Hematopoietic multipotent progenitor cell (in vitro differentiated cells): ENCODE results near the gene RBMX2. TPM values are rescaled to one million over a fixed set of nuclear protein-coding genes. Genes with fewer than 3 reads are reported as not detected.

ENCODE experiments used
- DNase-seq, 3 donors: peaks; one replicate each; pipeline ENCODE4 v3.0.0-alpha.2; 2011 to 2015; ENCODE audit warnings: low read depth in 2 of 3, low spot score in 2 of 3
- total RNA-seq: library from RNA; depleted of rRNA; stranded (reverse); fragments of >200 nt; gene quantifications from one replicate; pipeline ENCODE4 v1.2.3, GENCODE V29; 2012

The RBMX2 gene
- total RNA-seq, 1 donor, result 7.3 TPM

DNA sequence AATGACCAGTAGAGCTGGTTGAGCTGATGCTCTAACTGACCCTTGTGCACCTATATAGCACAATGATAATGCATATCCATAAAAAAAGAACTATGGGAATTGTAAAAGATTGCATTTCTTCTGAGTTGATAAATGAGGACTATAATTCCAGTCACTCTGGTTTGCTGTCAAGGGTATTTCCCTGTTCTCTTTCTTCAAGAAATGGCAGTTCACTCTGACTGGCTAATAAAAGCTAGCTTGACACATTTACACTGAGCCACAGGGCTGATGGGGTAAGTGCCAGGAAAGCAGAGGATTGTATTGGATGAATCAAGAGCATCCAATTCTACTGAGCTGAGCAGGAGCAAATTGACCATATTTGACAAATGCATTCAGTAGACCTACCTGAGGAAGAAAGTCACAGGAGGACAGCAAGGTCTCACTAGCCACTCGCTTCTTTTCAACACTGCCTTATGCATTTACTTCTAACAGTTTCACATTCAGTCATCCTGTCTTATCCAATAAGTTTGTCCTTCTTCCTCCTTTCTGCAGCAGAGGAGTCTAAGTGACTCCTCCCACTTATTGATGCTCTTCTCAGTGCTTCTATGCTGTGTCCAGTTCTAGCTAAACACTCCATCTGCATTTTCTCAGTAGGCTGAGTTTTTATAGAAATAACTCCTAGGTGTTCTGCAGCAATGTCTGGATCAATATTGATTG, 43.0 kb downstream of the RBMX2 start:
- no peak for DNase-seq

DNA sequence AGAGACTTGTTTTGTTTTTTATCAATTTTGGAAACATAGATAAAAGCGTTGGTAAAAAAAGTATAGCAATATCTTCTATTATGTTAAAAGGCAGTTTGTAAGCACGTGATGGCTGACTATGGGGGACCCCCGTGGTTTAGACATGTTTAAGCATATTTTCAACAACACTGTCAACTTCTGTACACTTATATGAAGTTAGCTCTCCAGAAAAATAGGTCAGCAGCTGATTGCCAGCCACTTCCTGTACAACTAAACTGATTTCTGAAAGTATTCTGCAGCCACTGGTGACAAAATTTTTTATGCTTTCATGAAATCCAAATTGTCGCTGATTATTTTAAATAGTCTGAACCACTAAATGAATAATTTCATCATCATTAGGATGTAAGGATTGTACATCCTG, 45.2 kb downstream of the RBMX2 start:
- DNase-seq, result no peak

Other genes starting within 250 kb of the RBMX2 start
- 10.0 TPM for gene AIFM1, start 236.1 kb upstream of the RBMX2 start, total RNA-seq
- gene RAB33A, start 230.0 kb upstream of the RBMX2 start, total RNA-seq, result 18.6 TPM
- gene ZNF280C, start 133.1 kb upstream of the RBMX2 start, total RNA-seq, result 3.0 TPM
- gene SLC25A14, start 62.1 kb upstream of the RBMX2 start, total RNA-seq, result 4.8 TPM
- gene GPR119, start 16.3 kb upstream of the RBMX2 start, total RNA-seq, result not detected